Esophagus squamous epithelium (tissue), 4 donors: Measurements from ENCODE around the gene MT1A.
"Not testable (repeated sequence)": the region's sequence is repeated elsewhere in the genome, so short reads cannot be mapped to it uniquely, and the experiment has no call there.

ENCODE experiments used
- CTCF ChIP-seq, 6 experiments: fragments of 450-650 bp in 4 of 6; fragments of 200-600 bp in 2 of 6; sonication (generic) in 2 of 6; IDR thresholded peaks; one replicate each; pipeline ENCODE4 v1.5.1; 2016 to 2019; ENCODE audit warnings: antibody characterized with exemption in 6 of 6, mild to moderate bottlenecking in 4 of 6, moderate library complexity in 4 of 6
- POLR2A ChIP-seq, 4 donors: fragments of 450-650 bp; IDR thresholded peaks; one replicate each; pipeline ENCODE4 v1.6.1; 2017; ENCODE audit warnings: antibody characterized with exemption in 4 of 4, mild to moderate bottlenecking in 4 of 4, moderate library complexity in 3 of 4

- TF ChIP-seq POLR2A, CTCF (IDR thresholded peaks at IDR 0.05): not testable (repeated sequence)
Measured at GRCh38 chr16:56671691-56672090, 33.2 kb downstream of the MT1A start.
